Esophagus muscularis mucosa (tissue), 4 donors: ENCODE measurements around the gene B4GALT4. TPM values are rescaled to one million over a fixed set of nuclear protein-coding genes. Genes with fewer than 3 reads are reported as not detected.

Experiments
- DNase-seq: peaks from one replicate; pipeline ENCODE4 v3.0.0-alpha.2; 2017; ENCODE audit errors: extremely low spot score
- H3K27ac ChIP-seq, 4 donors: fragments of 200-600 bp; sonication (generic); replicated peaks in 1 of 4; 1 replicate in 3 of 4; 2 replicates in 1 of 4; pipeline ENCODE4 v1.5.1; 2016 to 2019; ENCODE audit warnings: mild to moderate bottlenecking in 1 of 4
- H3K27me3 ChIP-seq, 4 donors: fragments of 200-600 bp; sonication (generic); one replicate each; pipeline versions ENCODE4 v1.5.1 to v1.6.0; 2016 to 2019
- H3K36me3 ChIP-seq, 4 donors: fragments of 200-600 bp; sonication (generic); one replicate each; pipeline ENCODE4 v1.5.1; 2016 to 2019
- H3K4me1 ChIP-seq, 4 donors: fragments of 200-600 bp; sonication (generic); one replicate each; pipeline ENCODE4 v1.5.1; 2016 to 2019
- H3K4me3 ChIP-seq, 4 donors: fragments of 200-600 bp; sonication (generic); 1 replicate in 2 of 4; 2 replicates in 2 of 4; pipeline ENCODE4 v1.5.1; 2016 to 2019; ENCODE audit warnings: mild to moderate bottlenecking in 4 of 4, moderate library complexity in 1 of 4
- H3K9me3 ChIP-seq, 4 donors: fragments of 200-600 bp; sonication (generic); 1 replicate in 3 of 4; 2 replicates in 1 of 4; pipeline ENCODE4 v1.5.1; 2016 to 2019
- CTCF ChIP-seq, 3 experiments: fragments of 200-600 bp in 2 of 3; fragments of 450-650 bp in 1 of 3; sonication (generic) in 2 of 3; IDR thresholded peaks; one replicate each; pipeline ENCODE4 v1.5.1; 2017 to 2019; ENCODE audit warnings: antibody characterized with exemption in 3 of 3, mild to moderate bottlenecking in 2 of 3, moderate library complexity in 1 of 3
- EP300 ChIP-seq: sonication (generic); formaldehyde crosslinking; IDR thresholded peaks from one replicate; pipeline ENCODE4 v1.6.1; 2017; ENCODE audit warnings: antibody characterized with exemption
- POLR2A ChIP-seq: fragments of 450-650 bp; IDR thresholded peaks from one replicate; pipeline ENCODE4 v1.6.1; 2017; ENCODE audit warnings: antibody characterized with exemption, moderate library complexity, mild to moderate bottlenecking, low read depth
- POLR2AphosphoS5 ChIP-seq, 2 donors: sonication (generic); formaldehyde crosslinking; IDR thresholded peaks; one replicate each; pipeline ENCODE4 v1.6.1; 2017; ENCODE audit warnings: antibody characterized with exemption in 2 of 2
- WGBS: methylation state at CpG from one replicate; pipeline ENCODE4 v1.1.5; 2018; 5-methylcytosine and 5-hydroxymethylcytosine counted together
- intact Hi-C: fragments of 100-400 bp; cut with DNase I; formaldehyde crosslinking; loops from one replicate; pipeline ENCODE4 v1.15.1; 2023
- total RNA-seq, 4 donors: library from RNA; depleted of rRNA; stranded (reverse); fragments of >200 nt; gene quantifications; one replicate each; pipeline versions ENCODE4 v1.1.0 to v1.2.1, GENCODE V29; 2016

B4GALT4 gene
- total RNA-seq, 4 donors from 2014 or later: 13.3 to 15.4 (median 14.0) TPM

DNA sequence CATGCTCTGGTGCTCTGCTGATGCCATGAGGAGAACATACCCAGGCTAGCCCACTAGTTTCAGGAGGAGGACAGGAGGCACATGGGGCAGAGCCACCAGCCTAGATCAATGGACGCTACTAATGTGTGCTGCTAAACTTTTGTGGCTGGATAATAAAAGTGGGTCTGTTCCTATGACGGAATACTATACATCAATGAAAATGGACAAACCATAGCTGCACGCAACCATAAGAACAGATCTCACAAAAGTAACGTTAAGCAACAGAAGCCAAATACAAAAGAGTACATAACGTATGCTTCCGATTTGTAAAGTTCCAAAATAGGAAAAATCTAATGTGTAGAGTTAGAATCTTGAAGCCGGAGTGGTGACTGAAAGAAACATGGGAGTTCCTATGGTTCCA lies 11.5 kb downstream of the B4GALT4 start:
- WGBS: 98% methylated on average over 7 of the region's 7 CpGs

GRCh38 chr3:119228373-119229145 lies 12.1 kb downstream of the B4GALT4 start:
- no peaks in the 10 kb centered on the region for H3K27me3 ChIP-seq
- peaks cover 34 to 86% (median 72%) of the 10 kb centered on the region in 4 donors for H3K36me3 ChIP-seq
- no peaks in the 10 kb centered on the region for H3K9me3 ChIP-seq
- DNase-seq: no peak
- no peak for TF ChIP-seq POLR2A
- no peak for TF ChIP-seq EP300
- TF ChIP-seq POLR2AphosphoS5 (IDR thresholded peaks at IDR 0.05): no peak
- H3K4me3 ChIP-seq: no peak overlapping the region
- intact Hi-C loops: no loop called here
- 98% methylated on average over 2 of the region's 2 CpGs for WGBS
- no peak overlapping the region for H3K27ac ChIP-seq
- H3K4me1 ChIP-seq: no peaks in the 10 kb centered on the region

More for the DNA sequence above, 11.5 kb downstream of the B4GALT4 start:
- Histone ChIP-seq H3K27me3 (no peaks in the 10 kb centered on the region), H3K36me3 (peaks cover 29 to 86% (median 68%) of the 10 kb centered on the region in 4 donors), H3K4me1 (no peaks in the 10 kb centered on the region), H3K9me3 (no peaks in the 10 kb centered on the region), H3K4me3 (no peak overlapping the region), H3K27ac (no peak overlapping the region)
- TF ChIP-seq POLR2A: no peak
- no peak for TF ChIP-seq CTCF (IDR thresholded peaks at IDR 0.05)
- no peak for TF ChIP-seq EP300
- no peak for TF ChIP-seq POLR2AphosphoS5 (IDR thresholded peaks at IDR 0.05)
- intact Hi-C loops: no loop called here
- no peak for DNase-seq

DNA sequence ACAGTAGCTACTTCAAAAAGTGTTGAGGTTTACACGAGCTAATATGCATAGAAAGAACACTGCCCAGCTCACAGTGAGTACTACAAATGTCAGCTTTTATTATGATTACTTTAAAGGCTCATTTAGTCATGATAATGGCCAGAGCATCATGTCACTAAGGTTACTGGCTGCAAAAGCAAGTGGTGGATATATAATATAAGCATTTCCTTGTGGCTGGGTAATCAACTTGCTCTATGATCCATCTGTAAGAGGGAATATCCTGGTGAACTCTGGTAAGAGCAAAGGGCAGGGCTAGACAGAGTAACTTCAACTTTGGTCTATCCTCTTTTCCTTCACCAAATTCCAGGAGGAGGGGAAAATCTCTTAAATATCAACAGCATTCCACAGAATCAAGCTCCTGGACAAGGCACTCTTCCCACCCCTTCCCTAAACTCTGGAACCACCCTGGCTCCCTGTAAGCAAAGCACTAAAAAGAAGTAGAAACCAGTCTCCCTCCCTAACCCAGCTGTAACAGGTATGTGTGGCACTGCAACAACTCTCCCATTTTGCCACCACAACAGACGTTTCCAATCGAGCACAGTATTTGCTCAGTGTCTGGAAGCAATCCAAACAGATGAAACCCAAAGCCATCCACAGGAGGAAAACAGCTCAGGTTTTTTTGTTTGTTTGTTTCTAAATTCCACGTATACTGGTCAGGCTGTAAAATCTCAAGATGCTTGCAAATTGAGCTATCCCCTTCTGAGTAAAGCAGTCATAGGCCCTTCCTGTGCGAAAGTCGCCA lies 13.4 kb downstream of the B4GALT4 start:
- no peak for DNase-seq
- no peaks in the 10 kb centered on the region for H3K9me3 ChIP-seq
- H3K4me3 ChIP-seq: no peak overlapping the region
- H3K4me1 ChIP-seq: no peaks in the 10 kb centered on the region
- no peaks in the 10 kb centered on the region for H3K27me3 ChIP-seq
- H3K36me3 ChIP-seq: peaks cover 34 to 86% (median 72%) of the 10 kb centered on the region in 4 donors
- no peak overlapping the region for H3K27ac ChIP-seq
- 81% methylated on average over 6 of the region's 6 CpGs for WGBS
- intact Hi-C loops: no loop called here
- TF ChIP-seq POLR2A: no peak
- TF ChIP-seq POLR2AphosphoS5 (IDR thresholded peaks at IDR 0.05): no peak
- TF ChIP-seq CTCF (IDR thresholded peaks at IDR 0.05): no peak
- no peak for TF ChIP-seq EP300

DNA sequence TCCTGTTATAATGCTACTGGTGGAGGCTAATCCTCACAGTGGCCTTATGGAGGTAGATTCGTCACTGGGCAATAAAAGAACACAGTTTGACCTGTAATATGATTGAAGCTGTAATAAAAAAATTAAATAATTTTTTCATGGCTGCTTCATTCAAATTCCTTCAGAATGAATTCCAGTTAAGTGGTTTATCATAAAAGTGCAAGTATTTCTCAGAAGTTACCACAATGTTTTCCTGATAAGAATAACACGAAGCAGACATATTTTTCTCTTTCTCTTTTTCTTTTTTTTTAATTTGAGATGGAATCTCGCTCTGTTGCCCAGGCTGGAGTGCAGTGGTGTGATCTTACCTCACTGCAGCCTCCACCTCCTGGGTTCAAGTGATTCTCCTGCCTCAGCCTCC lies 15.6 kb downstream of the B4GALT4 start:
- TF ChIP-seq POLR2A: no peak
- TF ChIP-seq CTCF (IDR thresholded peaks at IDR 0.05): no peak
- TF ChIP-seq EP300: no peak
- no peak for TF ChIP-seq POLR2AphosphoS5 (IDR thresholded peaks at IDR 0.05)
- no peak overlapping the region for H3K4me3 ChIP-seq
- 87% methylated on average over 3 of the region's 3 CpGs for WGBS
- no peak overlapping the region for H3K27ac ChIP-seq
- H3K9me3 ChIP-seq: no peaks in the 10 kb centered on the region
- DNase-seq: no peak
- intact Hi-C loops: no loop called here
- H3K4me1 ChIP-seq: no peaks in the 10 kb centered on the region
- H3K36me3 ChIP-seq: peaks cover 47 to 93% (median 80%) of the 10 kb centered on the region in 4 donors
- no peaks in the 10 kb centered on the region for H3K27me3 ChIP-seq

DNA sequence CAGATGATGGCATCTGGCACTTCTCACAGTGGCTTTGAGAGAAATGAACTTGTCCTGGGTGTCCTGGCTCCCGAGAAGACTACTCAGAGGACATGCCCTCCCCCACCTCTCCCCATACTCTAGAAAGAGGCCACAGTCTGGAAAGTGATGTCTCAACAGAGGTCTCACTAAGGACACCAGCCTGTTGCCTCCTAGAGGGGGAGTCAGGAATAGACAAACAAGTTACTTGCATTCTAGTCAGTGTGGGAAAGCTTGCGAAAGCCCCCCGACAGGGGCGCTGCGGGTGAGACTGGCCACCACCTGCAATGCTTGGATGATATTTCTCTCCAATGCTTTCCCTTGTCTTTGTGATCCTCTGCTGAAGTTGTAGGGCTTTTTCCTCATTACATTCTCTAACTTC lies 17.2 kb downstream of the B4GALT4 start:
- no peaks in the 10 kb centered on the region for H3K27me3 ChIP-seq
- WGBS: 96% methylated on average over 4 of the region's 5 CpGs
- no peak for DNase-seq
- TF ChIP-seq POLR2A: no peak
- no peak for TF ChIP-seq EP300
- TF ChIP-seq CTCF (IDR thresholded peaks at IDR 0.05): no peak
- TF ChIP-seq POLR2AphosphoS5 (IDR thresholded peaks at IDR 0.05): no peak
- H3K27ac ChIP-seq: no peak overlapping the region
- H3K4me1 ChIP-seq: no peaks in the 10 kb centered on the region
- no peak overlapping the region for H3K4me3 ChIP-seq
- H3K9me3 ChIP-seq: no peaks in the 10 kb centered on the region
- H3K36me3 ChIP-seq: peaks cover 43 to 92% (median 79%) of the 10 kb centered on the region in 4 donors
- intact Hi-C loops: no loop called here
